GM21737 (cell line): ENCODE measurements around the gene PPP6R3.
"Not testable (repeated sequence)": the region's sequence is repeated elsewhere in the genome, so short reads cannot be mapped to it uniquely, and the experiment has no call there.

Experiments
- ATAC-seq: cut with Tn5 transposase; IDR thresholded peaks from one replicate; pipeline ENCODE4 v1.9.1; 2021; ENCODE audit warnings: mild to moderate bottlenecking, moderate library complexity; ENCODE audit not compliant: unreplicated experiment

PPP6R3 gene

DNA sequence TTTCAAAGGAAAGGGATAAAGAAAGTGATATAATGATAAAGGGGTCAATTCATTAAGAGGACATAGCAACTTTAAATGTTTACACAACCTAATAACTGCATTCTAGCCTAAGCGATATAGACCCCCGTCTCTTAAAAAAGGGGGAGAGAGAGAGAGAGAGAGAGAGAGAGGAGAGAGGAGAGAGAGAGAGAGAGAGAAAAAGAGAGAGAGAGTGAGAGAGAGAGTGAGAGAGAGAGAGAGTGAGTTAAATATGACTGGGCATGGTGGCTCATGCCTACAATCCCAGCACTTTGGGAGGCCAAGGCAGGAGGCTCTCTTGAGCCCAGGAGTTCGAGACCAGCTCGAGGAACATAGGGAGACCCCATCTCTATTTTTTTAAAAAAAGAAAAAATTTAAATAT, 133.6 kb downstream of the PPP6R3 start:
- no peak for ATAC-seq

DNA sequence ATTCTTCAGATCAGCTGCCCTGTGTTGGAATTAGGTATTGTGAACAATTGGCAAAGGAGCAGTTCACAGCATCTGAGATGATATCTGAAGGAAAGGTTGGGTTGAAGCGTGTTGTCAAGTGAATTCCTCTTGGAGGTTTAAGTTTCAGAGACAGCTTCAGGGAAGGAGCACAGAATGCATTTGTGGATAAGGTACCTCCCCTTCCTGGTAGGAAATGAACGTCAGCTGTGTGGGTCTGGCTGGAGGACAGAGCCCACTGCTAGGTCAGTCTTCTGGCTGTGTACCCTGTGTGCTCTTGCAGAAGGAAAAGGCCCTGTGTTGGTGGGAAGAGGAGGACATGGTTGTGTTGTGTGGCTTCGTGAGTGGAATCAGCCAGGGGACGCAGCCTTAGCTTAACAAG, 135.7 kb downstream of the PPP6R3 start:
- no peak for ATAC-seq

DNA sequence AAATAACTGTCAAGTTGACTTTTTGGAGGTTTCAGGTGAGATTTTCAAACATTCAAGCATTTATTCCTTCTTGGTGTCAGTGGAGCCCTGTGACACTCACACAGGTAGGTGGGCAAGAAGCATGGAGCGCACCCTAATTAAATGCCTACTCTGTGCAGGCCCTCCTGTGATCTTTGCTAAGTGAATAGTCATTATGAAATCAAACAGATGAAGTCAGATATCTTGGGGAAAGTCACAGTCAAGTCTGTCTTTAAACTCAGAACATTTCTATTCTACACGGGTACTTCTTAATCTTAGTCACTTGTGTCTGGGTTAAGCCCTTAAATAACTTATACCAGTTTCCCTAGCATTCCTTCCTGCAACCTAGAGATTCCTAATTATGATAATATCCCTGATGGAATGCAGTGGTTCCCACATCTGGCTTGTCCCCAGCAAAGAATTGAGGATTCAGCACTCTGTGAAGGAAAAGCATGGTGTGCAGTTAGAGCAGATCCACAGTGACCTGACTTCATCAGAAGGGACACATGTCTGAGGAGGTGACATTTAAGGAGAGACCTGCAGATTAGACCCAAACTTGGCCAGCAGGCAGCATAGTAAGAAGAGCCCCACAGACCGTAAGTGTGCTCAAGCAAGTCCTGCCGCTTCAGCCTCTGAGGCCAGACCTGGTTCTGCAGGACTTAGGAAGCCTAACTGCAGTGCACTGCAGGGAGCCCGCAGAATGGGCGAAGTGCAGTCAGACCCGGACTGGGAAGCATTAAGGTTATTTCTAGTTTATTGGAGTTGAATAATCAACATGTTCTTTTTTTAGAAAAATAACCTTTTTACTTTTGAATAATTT, 138.5 kb downstream of the PPP6R3 start:
- no peak for ATAC-seq

GRCh38 chr11:68601147-68601546, 140.6 kb downstream of the PPP6R3 start:
- ATAC-seq = no peak

DNA sequence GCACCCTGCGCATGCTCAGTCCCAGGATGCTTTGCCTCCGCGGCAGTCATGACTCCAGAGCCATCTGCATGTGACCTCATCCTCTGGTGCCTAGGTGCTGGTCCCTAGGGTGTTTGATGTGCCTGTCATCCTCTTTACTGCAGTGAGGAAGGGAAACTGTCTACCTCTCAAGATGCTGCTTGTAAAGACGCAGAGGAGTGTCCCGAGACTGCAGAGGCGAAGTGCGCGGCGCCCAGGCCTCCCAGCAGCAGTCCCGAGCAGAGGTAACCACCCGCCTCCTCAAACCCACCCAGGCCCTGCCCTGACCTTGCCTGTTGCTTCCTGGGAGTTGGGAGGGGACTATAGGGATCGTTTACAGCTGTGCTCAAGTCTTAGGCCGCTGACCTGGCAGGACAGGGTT, 149.2 kb downstream of the PPP6R3 start:
- ATAC-seq = no peak

DNA sequence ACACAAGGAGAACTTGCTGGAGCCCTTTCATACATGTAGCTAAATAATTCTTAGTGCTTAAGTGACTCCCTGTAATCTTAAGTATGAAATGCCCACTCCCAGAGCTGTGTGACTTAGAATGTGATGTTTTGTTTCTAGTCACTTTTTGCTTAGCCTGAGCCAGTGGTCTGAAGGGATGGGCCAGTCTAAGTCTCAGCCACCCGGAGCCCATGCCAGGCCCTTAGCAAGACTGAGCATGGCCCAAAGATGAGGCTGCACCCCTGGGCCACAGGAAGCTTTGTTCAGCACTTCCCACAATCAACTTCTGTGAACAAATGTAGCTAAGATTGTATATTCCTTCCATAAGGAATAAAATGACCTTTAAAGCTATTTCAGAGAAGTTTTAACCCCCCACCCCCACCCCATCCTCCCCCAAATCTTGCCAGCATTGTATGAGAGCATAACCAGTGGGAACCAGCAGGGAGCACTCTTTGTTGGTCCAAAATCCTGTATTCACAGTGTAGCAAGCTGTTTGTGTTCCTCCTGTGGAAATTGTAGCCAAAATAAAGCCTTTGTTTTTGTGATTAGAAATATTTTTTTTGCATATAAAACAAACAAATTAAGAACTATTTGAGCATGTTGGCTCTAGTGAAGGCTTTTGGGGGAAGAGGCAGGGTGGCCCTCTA, 150.0 kb downstream of the PPP6R3 start:
- ATAC-seq = no peak

- ATAC-seq = no peak
Observed at GRCh38 chr11:68615657-68616056, 155.1 kb downstream of the PPP6R3 start.

- ATAC-seq = no peak
Observed at GRCh38 chr11:68617925-68618809, 157.6 kb downstream of the PPP6R3 start.

- no peak for ATAC-seq
Observed at GRCh38 chr11:68621826-68622225, 161.3 kb downstream of the PPP6R3 start.

DNA sequence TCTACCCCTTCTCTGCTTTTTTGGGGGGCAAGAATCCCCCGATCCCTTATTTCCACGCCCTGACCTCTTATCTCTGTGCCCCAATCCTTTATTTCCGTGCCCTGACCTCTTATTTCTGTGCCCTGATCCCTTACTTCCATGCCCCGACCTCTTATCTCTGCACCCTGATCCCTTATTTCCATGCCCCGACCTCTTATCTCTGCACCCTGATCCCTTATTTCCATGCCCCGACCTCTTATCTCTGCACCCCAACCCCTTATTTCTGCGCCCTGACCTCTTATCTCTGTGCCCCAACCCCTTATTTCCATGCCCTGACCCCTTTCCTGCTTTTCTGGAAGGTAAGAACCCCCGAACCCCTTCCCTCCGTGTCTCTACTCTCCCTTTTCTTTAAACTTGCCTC, 163.2 kb downstream of the PPP6R3 start:
- ATAC-seq = not testable (repeated sequence)

GRCh38 chr11:68625069-68625468, 164.5 kb downstream of the PPP6R3 start:
- not testable (repeated sequence) for ATAC-seq

GRCh38 chr11:68626236-68626635, 165.7 kb downstream of the PPP6R3 start:
- ATAC-seq = not testable (repeated sequence)

- not testable (repeated sequence) for ATAC-seq
Observed at GRCh38 chr11:68628837-68629236, 168.3 kb downstream of the PPP6R3 start.

GRCh38 chr11:68632375-68632774, 171.8 kb downstream of the PPP6R3 start:
- ATAC-seq = not testable (repeated sequence)

DNA sequence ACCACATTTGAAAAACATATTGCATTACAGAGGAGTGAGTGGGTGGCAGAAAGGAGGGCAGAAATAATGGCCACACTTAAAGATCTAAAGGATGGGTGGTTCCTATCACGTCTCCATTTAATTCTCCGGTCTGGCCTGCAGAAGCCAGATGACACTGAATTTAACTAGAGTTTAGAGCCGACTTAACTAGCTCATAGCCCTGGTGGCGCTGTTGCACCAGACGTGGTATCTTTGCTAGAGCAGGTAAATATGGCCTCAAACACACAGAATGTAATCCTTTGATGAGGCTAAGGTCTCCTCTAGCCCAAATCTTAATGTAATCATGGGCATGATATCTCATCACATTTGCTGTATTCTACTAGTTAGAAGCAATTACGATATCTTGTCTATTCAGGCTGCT, 172.2 kb downstream of the PPP6R3 start:
- no peak for ATAC-seq

- ATAC-seq = not testable (repeated sequence)
Observed at GRCh38 chr11:68634606-68635005, 174.1 kb downstream of the PPP6R3 start.

DNA sequence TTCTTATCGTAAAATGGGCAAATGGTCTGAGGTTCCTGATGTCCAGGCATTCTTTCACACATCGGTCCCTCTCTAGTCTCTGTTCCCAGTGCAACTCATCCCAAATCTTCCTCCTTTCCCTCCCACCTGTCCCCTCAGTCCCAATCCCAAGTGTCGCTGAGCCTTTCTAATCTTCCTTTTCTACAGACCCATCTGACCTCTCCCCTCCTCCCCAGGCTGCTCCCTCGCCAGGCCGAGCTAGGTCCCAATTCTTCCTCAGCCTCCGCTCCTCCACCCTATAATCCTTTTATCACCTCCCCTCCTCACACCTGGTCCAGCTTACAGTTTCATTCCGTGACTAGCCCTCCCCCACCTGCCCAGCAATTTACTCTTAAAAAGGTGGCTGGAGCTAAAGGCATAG, 174.6 kb downstream of the PPP6R3 start:
- not testable (repeated sequence) for ATAC-seq

DNA sequence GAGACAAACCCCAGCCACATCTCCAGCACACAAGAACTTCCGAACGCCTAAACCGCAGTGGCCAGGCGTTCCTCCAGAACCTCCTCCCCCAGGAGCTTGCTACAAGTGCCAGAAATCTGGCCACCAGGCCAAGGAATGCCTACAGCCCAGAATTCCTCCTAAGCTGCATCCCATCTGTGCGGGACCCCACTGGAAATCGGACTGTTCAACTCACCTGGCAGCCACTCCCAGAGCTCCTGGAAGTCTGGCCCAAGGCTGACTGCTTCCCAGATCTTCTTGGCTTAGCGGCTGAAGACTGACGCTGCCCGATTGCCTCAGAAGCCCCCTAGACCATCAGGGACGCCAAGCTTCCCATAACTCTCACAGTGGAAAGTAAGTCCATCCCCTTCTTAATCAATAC, 175.3 kb downstream of the PPP6R3 start:
- ATAC-seq = not testable (repeated sequence)

GRCh38 chr11:68639322-68639721, 178.8 kb downstream of the PPP6R3 start:
- ATAC-seq = not testable (repeated sequence)

- ATAC-seq = no peak
Observed at GRCh38 chr11:68641880-68642279, 181.3 kb downstream of the PPP6R3 start.

GRCh38 chr11:68643585-68643984, 183.0 kb downstream of the PPP6R3 start:
- no peak for ATAC-seq
